KMS-11 (cell line): ENCODE results near the gene CEACAM4.

ENCODE experiments used
- H2AFZ ChIP-seq: fragments of 200-600 bp; sonication (generic); 2 replicates; pipeline ENCODE4 v1.6.1; 2016; ENCODE audit warnings: antibody characterized with exemption, mixed run types, low read depth
- H3K27ac ChIP-seq: fragments of 200-600 bp; sonication (generic); 2 replicates; pipeline ENCODE4 v1.6.1; 2016; ENCODE audit warnings: mild to moderate bottlenecking, mixed run types
- H3K27me3 ChIP-seq: fragments of 200-600 bp; sonication (generic); 2 replicates; pipeline ENCODE4 v1.6.1; 2017; ENCODE audit warnings: mild to moderate bottlenecking, low read depth, mixed run types, moderate library complexity; ENCODE audit not compliant: insufficient read depth
- H3K36me3 ChIP-seq: fragments of 200-600 bp; sonication (generic); 2 replicates; pipeline ENCODE4 v1.6.1; 2017; ENCODE audit warnings: mild to moderate bottlenecking, mixed run types; ENCODE audit not compliant: insufficient read depth
- H3K4me1 ChIP-seq: fragments of 200-600 bp; sonication (generic); 2 replicates; pipeline ENCODE4 v1.6.1; 2016; ENCODE audit warnings: mild to moderate bottlenecking, low read depth, mixed run types; ENCODE audit not compliant: poor library complexity, severe bottlenecking
- H3K4me2 ChIP-seq: fragments of 200-600 bp; sonication (generic); 2 replicates; pipeline ENCODE4 v1.7.0; 2016; ENCODE audit warnings: mild to moderate bottlenecking, mixed run types
- H3K4me3 ChIP-seq: fragments of 200-600 bp; sonication (generic); IDR thresholded peaks from 2 replicates; pipeline ENCODE4 v1.6.1; 2017; ENCODE audit warnings: low read depth, low read length, mixed read lengths; ENCODE audit not compliant: insufficient read depth
- H3K79me2 ChIP-seq: fragments of 200-600 bp; sonication (generic); 2 replicates; pipeline ENCODE4 v1.6.1; 2016; ENCODE audit warnings: low read depth, mixed run types; ENCODE audit not compliant: insufficient read depth
- H3K9ac ChIP-seq: fragments of 200-600 bp; sonication (generic); 2 replicates; pipeline ENCODE4 v1.6.1; 2016; ENCODE audit warnings: mild to moderate bottlenecking, mixed run types
- H4K20me1 ChIP-seq: fragments of 200-600 bp; sonication (generic); 2 replicates; pipeline ENCODE4 v1.6.1; 2016; ENCODE audit warnings: mild to moderate bottlenecking, mixed run types; ENCODE audit not compliant: insufficient read depth
- CTCF ChIP-seq: fragments of 200-600 bp; sonication (generic); conservative IDR thresholded peaks from 2 replicates; pipeline ENCODE4 v1.6.1; 2017; ENCODE audit warnings: low read depth, mild to moderate bottlenecking, antibody characterized with exemption, low read length, moderate library complexity, mixed read lengths

Gene CEACAM4

GRCh38 chr19:41627966-41628675, 1.2 kb upstream of the CEACAM4 start:
- Histone ChIP-seq H3K9ac (no peak overlapping the region), H3K36me3 (no peaks in the 10 kb centered on the region), H3K4me2 (no peak overlapping the region), H3K79me2 (no peaks in the 10 kb centered on the region), H3K27ac (no peak overlapping the region), H3K4me1 (no peaks in the 10 kb centered on the region), H2AFZ (no peak overlapping the region), H4K20me1 (no peaks in the 10 kb centered on the region), H3K27me3 (peaks cover 73% of the 10 kb centered on the region), H3K4me3 (no peak overlapping the region)
- no peak for TF ChIP-seq CTCF

GRCh38 chr19:41626278-41626677, 596 bp downstream of the CEACAM4 start:
- Histone ChIP-seq H3K4me3 (no peak overlapping the region), H2AFZ (no peak overlapping the region), H3K4me2 (no peak overlapping the region), H3K27ac (no peak overlapping the region), H4K20me1 (no peaks in the 10 kb centered on the region), H3K79me2 (no peaks in the 10 kb centered on the region), H3K4me1 (no peaks in the 10 kb centered on the region), H3K9ac (no peak overlapping the region), H3K27me3 (peaks cover 92% of the 10 kb centered on the region), H3K36me3 (no peaks in the 10 kb centered on the region)
- TF ChIP-seq CTCF, result no peak

GRCh38 chr19:41624937-41625336, 1.9 kb downstream of the CEACAM4 start:
- no peak for TF ChIP-seq CTCF
- peaks cover 93% of the 10 kb centered on the region for H3K27me3 ChIP-seq

GRCh38 chr19:41624515-41624914, 2.4 kb downstream of the CEACAM4 start:
- H3K79me2 ChIP-seq, result no peaks in the 10 kb centered on the region
- no peak overlapping the region for H3K27ac ChIP-seq
- TF ChIP-seq CTCF, result no peak
- H3K27me3 ChIP-seq, result peaks cover 89% of the 10 kb centered on the region
- H3K9ac ChIP-seq, result no peak overlapping the region
- H3K36me3 ChIP-seq, result no peaks in the 10 kb centered on the region
- no peaks in the 10 kb centered on the region for H4K20me1 ChIP-seq
- no peaks in the 10 kb centered on the region for H3K4me1 ChIP-seq
- no peak overlapping the region for H2AFZ ChIP-seq
- H3K4me3 ChIP-seq, result no peak overlapping the region
- no peak overlapping the region for H3K4me2 ChIP-seq

More at GRCh38 chr19:41624937-41625336, 1.9 kb downstream of the CEACAM4 start:
- Histone ChIP-seq H3K4me1 (no peaks in the 10 kb centered on the region), H3K4me2 (no peak overlapping the region), H3K36me3 (no peaks in the 10 kb centered on the region), H2AFZ (no peak overlapping the region), H3K9ac (no peak overlapping the region), H3K27ac (no peak overlapping the region), H3K79me2 (no peaks in the 10 kb centered on the region), H3K4me3 (no peak overlapping the region), H4K20me1 (no peaks in the 10 kb centered on the region)
